ENCODE data around the gene FLCN. TPM values are rescaled to one million over a fixed set of nuclear protein-coding genes. Genes with fewer than 3 reads are reported as not detected.

FLCN gene
- total and polyA plus RNA-seq, 10 of the 15 experiments (the other 5 are each of a cell fraction or from before 2014, with no cell fraction given) = 1.1 to 24.7 (median 10.4) TPM

GRCh38 chr17:17200311-17200710, 36.7 kb downstream of the FLCN start (continued):
- TF ChIP-seq SIX5 (IDR thresholded peaks at IDR 0.05; ENCODE audit: low read depth, low read length, severe bottlenecking) (no peak), ZNF384 (IDR thresholded peaks at IDR 0.05; ENCODE audit: borderline replicate concordance, low read depth, low read length) (no peak)

GRCh38 chr17:17198281-17198680, 38.7 kb downstream of the FLCN start:
- intact Hi-C loops (cut with micrococcal nuclease; ENCODE audit: unreplicated experiment) = no loop called here
- Histone ChIP-seq H3K9ac (ENCODE audit: control insufficient read depth, insufficient read depth, low read length) (no peak overlapping the region), H3K79me2 (ENCODE audit: control insufficient read depth, insufficient read depth, low read length) (peaks cover 8% of the 10 kb centered on the region), H3K4me2 (ENCODE audit: control insufficient read depth, insufficient read depth) (no peak overlapping the region), H3K9me3 (replicated peaks; ENCODE audit: control insufficient read depth, insufficient read depth, low read length) (no peaks in the 10 kb centered on the region), H3K27me3 (replicated peaks in 1 of 2; ENCODE audit: control insufficient read depth in 2 of 2, insufficient read depth in 2 of 2, low read length in 1 of 2) (no peaks in the 10 kb centered on the region), H3K4me3 (no peak overlapping the region), H4K20me1 (ENCODE audit: control insufficient read depth, insufficient read depth) (no peaks in the 10 kb centered on the region), H2AFZ (ENCODE audit: control insufficient read depth, low read depth, low read length) (no peak overlapping the region), H3K4me1 (ENCODE audit: control insufficient read depth, insufficient read depth, low read length) (peaks cover 6% of the 10 kb centered on the region), H3K36me3 (ENCODE audit: control insufficient read depth in 2 of 2, insufficient read depth in 2 of 2, low read length in 1 of 2) (peaks cover 2 to 7% of the 10 kb centered on the region in 2 experiments), H3K27ac (ENCODE audit: control insufficient read depth, insufficient read depth) (no peak overlapping the region)
- TF ChIP-seq YBX1 (IDR thresholded peaks at IDR 0.05) = no peak
- ATAC-seq = no peak
- ChIA-PET RAD21 (ENCODE audit: unreplicated experiment) (no interaction called here), POLR2A (no interaction called here), CTCF (no interaction called here), SMC1A (ENCODE audit: uncharacterized antibody, unreplicated experiment) (no interaction called here)
- FAIRE-seq = no peak
- BruUV-seq (replicated peaks) = no TSS peak
- in situ Hi-C loops (cut with MboI) = no loop called here
- WGBS (ENCODE audit: insufficient coverage, insufficient replicate concordance, low lambda C conversion rate, missing lambda C conversion rate) = 100% methylated on average over 1 of the region's 1 CpG
- DNase-seq (ENCODE audit: low read depth, low spot score) = no peak

GRCh38 chr17:17196776-17197175, 40.2 kb downstream of the FLCN start:
- intact Hi-C loops (cut with micrococcal nuclease; ENCODE audit: unreplicated experiment) = no loop called here
- Histone ChIP-seq H3K9ac (ENCODE audit: control insufficient read depth, insufficient read depth, low read length) (no peak overlapping the region), H3K27ac (ENCODE audit: control insufficient read depth, insufficient read depth) (no peak overlapping the region), H3K4me1 (ENCODE audit: control insufficient read depth, insufficient read depth, low read length) (peaks cover 12% of the 10 kb centered on the region), H3K27me3 (replicated peaks in 1 of 2; ENCODE audit: control insufficient read depth in 2 of 2, insufficient read depth in 2 of 2, low read length in 1 of 2) (no peaks in the 10 kb centered on the region), H4K20me1 (ENCODE audit: control insufficient read depth, insufficient read depth) (no peaks in the 10 kb centered on the region), H3K36me3 (ENCODE audit: control insufficient read depth in 2 of 2, insufficient read depth in 2 of 2, low read length in 1 of 2) (no peaks in the 10 kb centered on the region; a peak in 2 of 4 replicates), H3K79me2 (ENCODE audit: control insufficient read depth, insufficient read depth, low read length) (no peaks in the 10 kb centered on the region), H3K4me3 (no peak overlapping the region), H3K4me2 (ENCODE audit: control insufficient read depth, insufficient read depth) (no peak overlapping the region), H2AFZ (ENCODE audit: control insufficient read depth, low read depth, low read length) (no peak overlapping the region), H3K9me3 (replicated peaks; ENCODE audit: control insufficient read depth, insufficient read depth, low read length) (no peaks in the 10 kb centered on the region)
- in situ Hi-C loops (cut with MboI) = no loop called here
- no peak for DNase-seq (ENCODE audit: low read depth, low spot score)
- FAIRE-seq = no peak
- ChIA-PET SMC1A (ENCODE audit: uncharacterized antibody, unreplicated experiment) (interaction anchor here (1.1 to 1.2 kb wide), 2 partner anchors 8 to 16 kb away, joined by 3 read pairs; no protein-coding TSS in a partner anchor), CTCF (interaction anchor here (0.6 kb wide), 1 partner anchor 20 kb away, joined by 3 read pairs; no protein-coding TSS in a partner anchor), POLR2A (no interaction called here), RAD21 (ENCODE audit: unreplicated experiment) (no interaction called here)
- BruUV-seq (replicated peaks) = no TSS peak
- ATAC-seq = no peak
- no peak for TF ChIP-seq MYB (IDR thresholded peaks at IDR 0.05; ENCODE audit: borderline replicate concordance, low read depth, low read length)
- no peak for TF ChIP-seq CUX1 (IDR thresholded peaks at IDR 0.05; ENCODE audit: insufficient replicate concordance, low read depth, low read length)
- no peak for TF ChIP-seq SMARCA5 (IDR thresholded peaks at IDR 0.05)
- TF ChIP-seq POLR2AphosphoS2 (IDR thresholded peaks at IDR 0.05; ENCODE audit: low read depth, low read length) = no peak
- no peak for TF ChIP-seq HDAC6 (IDR thresholded peaks at IDR 0.05; ENCODE audit: unreplicated experiment)
- TF ChIP-seq CREM (IDR thresholded peaks at IDR 0.05; ENCODE audit: low read depth) = no peak
- no peak for TF ChIP-seq SUZ12 (IDR thresholded peaks at IDR 0.05; ENCODE audit: unreplicated experiment)
- TF ChIP-seq BRCA1 (IDR thresholded peaks at IDR 0.05; ENCODE audit: low read depth, low read length) = no peak
- no peak for TF ChIP-seq ATF7 (IDR thresholded peaks at IDR 0.05; ENCODE audit: low read depth)
